Measurements from ENCODE around the gene TMOD3. TPM values are rescaled to one million over a fixed set of nuclear protein-coding genes. Genes with fewer than 3 reads are reported as not detected.

Gene TMOD3
- total and polyA plus RNA-seq, 2 donors (not counting 1 experiment from before 2014, with no cell fraction given): 33.7 to 35.3 TPM

DNA sequence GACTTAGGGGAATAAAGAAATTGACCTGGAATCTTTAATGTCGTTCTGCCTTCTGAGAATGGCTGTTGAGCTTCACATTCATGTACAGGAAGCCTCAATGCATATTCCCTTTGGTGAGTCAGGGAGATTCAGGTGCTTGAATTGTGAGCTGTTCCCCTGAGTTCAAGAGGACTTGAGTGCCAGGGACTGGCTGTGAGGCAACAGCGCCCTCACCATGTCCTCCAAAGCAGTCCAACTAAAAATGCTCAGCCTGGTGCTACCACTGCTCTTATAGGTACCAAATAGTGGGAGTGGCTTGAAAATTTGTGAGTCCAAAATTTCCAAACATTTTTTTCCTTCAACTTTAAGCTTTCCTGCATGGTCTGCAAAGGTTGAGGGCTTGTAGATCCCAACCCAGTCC is 88.0 kb downstream of the TMOD3 start:
- H3K9ac ChIP-seq (ENCODE audit: insufficient read depth, low read length): no peak overlapping the region
- H3K27me3 ChIP-seq (ENCODE audit: control insufficient read depth, insufficient read depth, low read length): no peaks in the 10 kb centered on the region
- peaks cover 4% of the 10 kb centered on the region for H3K36me3 ChIP-seq (ENCODE audit: control insufficient read depth, insufficient read depth, low read length)
- H3K4me2 ChIP-seq (ENCODE audit: extremely low read depth, insufficient read depth, low read length): no peak overlapping the region
- H3K9me3 ChIP-seq (ENCODE audit: control insufficient read depth, insufficient read depth, low read depth, low read length): no peaks in the 10 kb centered on the region
- no peaks in the 10 kb centered on the region for H3K4me1 ChIP-seq (ENCODE audit: control insufficient read depth, extremely low read depth, insufficient read depth, low read length)
- no peak overlapping the region for H3K27ac ChIP-seq (ENCODE audit: insufficient read depth, low read length)
- H2AFZ ChIP-seq (ENCODE audit: low read length): no peak overlapping the region
- no peak overlapping the region for H3K4me3 ChIP-seq (replicated peaks in 1 of 4; ENCODE audit: control extremely low read depth in 1 of 4, insufficient read depth in 1 of 4, low read depth in 3 of 4, low read length in 4 of 4)
- TF ChIP-seq, protein P1, sequence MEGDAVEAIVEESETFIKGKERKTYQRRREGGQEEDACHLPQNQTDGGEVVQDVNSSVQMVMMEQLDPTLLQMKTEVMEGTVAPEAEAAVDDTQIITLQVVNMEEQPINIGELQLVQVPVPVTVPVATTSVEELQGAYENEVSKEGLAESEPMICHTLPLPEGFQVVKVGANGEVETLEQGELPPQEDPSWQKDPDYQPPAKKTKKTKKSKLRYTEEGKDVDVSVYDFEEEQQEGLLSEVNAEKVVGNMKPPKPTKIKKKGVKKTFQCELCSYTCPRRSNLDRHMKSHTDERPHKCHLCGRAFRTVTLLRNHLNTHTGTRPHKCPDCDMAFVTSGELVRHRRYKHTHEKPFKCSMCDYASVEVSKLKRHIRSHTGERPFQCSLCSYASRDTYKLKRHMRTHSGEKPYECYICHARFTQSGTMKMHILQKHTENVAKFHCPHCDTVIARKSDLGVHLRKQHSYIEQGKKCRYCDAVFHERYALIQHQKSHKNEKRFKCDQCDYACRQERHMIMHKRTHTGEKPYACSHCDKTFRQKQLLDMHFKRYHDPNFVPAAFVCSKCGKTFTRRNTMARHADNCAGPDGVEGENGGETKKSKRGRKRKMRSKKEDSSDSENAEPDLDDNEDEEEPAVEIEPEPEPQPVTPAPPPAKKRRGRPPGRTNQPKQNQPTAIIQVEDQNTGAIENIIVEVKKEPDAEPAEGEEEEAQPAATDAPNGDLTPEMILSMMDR (conservative IDR thresholded peaks at IDR 0.05 in 1 of 2, IDR thresholded peaks at IDR 0.05 in 1 of 2; ENCODE audit: low read depth in 1 of 2, low read length in 2 of 2): peak; percentile 18 to 44
- no peak for TF ChIP-seq EZH2 (IDR thresholded peaks at IDR 0.05; ENCODE audit: low read length, missing control alignments)
- no peaks in the 10 kb centered on the region for H4K20me1 ChIP-seq (ENCODE audit: control insufficient read depth, extremely low read depth, insufficient read depth, low read length)
- DNase-seq (ENCODE audit: low read depth in 2 of 2): peak; percentile 36 to 42
- H3K79me2 ChIP-seq (ENCODE audit: control insufficient read depth, insufficient read depth, low read length): no peaks in the 10 kb centered on the region

DNA sequence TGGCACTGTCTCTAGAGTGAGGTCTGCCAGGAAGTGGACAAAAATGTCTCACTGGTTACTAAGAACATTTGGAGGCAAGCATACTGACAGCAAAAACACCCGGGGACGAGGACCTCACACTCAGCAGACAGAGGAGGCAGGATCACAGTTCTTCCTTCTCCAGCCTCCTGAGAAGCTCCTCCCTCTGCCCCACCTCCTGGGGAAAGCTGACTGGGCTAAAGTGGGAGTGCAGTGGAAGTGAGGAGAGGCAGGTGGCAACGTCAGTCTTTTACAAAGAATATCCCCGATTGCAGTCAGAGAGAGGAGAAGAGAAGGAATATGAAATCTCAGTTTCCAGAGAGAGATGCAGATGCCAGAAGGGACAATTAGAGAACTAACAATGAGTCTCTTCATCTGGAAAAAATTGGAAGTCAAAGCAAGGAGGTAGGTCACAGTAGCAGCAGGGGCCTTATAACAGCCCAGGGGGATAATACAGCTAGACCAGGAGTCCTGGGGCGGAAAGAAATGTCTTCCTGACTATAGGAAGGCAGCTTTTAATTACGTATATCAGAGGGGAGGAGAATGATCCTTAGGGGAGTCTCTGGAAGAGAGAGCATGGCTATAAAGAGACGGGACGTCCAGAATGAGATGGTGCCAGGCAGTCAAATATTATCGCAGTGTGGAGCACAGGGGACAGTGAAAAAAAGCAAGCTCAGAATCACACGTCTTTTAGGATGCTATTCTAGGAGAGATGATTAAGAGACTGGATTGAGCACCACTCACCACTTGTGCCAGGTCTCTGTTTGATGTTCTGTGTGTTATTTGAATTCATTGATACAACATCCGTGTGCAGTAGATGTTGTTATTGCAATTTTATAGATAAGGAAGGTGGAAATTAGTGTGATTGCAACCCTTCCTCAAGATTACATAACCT is 95.0 kb downstream of the TMOD3 start:
- H2AFZ ChIP-seq (ENCODE audit: low read length): no peak overlapping the region
- H3K9me3 ChIP-seq (ENCODE audit: control insufficient read depth, insufficient read depth, low read depth, low read length): no peaks in the 10 kb centered on the region
- TF ChIP-seq, protein P1 (conservative IDR thresholded peaks at IDR 0.05 in 1 of 2, IDR thresholded peaks at IDR 0.05 in 1 of 2; ENCODE audit: low read depth in 1 of 2, low read length in 2 of 2): no peak
- no peak for TF ChIP-seq EZH2 (IDR thresholded peaks at IDR 0.05; ENCODE audit: low read length, missing control alignments)
- no peaks in the 10 kb centered on the region for H3K27me3 ChIP-seq (ENCODE audit: control insufficient read depth, insufficient read depth, low read length)
- peaks cover 6% of the 10 kb centered on the region for H3K36me3 ChIP-seq (ENCODE audit: control insufficient read depth, insufficient read depth, low read length)
- no peak overlapping the region for H3K4me3 ChIP-seq (replicated peaks in 1 of 4; ENCODE audit: control extremely low read depth in 1 of 4, insufficient read depth in 1 of 4, low read depth in 3 of 4, low read length in 4 of 4)
- H3K9ac ChIP-seq (ENCODE audit: insufficient read depth, low read length): no peak overlapping the region
- H3K4me1 ChIP-seq (ENCODE audit: control insufficient read depth, extremely low read depth, insufficient read depth, low read length): no peaks in the 10 kb centered on the region
- no peak overlapping the region for H3K27ac ChIP-seq (ENCODE audit: insufficient read depth, low read length)
- H3K79me2 ChIP-seq (ENCODE audit: control insufficient read depth, insufficient read depth, low read length): no peaks in the 10 kb centered on the region
- H4K20me1 ChIP-seq (ENCODE audit: control insufficient read depth, extremely low read depth, insufficient read depth, low read length): no peaks in the 10 kb centered on the region
- DNase-seq (ENCODE audit: low read depth in 2 of 2): no peak
- H3K4me2 ChIP-seq (ENCODE audit: extremely low read depth, insufficient read depth, low read length): no peak overlapping the region

DNA sequence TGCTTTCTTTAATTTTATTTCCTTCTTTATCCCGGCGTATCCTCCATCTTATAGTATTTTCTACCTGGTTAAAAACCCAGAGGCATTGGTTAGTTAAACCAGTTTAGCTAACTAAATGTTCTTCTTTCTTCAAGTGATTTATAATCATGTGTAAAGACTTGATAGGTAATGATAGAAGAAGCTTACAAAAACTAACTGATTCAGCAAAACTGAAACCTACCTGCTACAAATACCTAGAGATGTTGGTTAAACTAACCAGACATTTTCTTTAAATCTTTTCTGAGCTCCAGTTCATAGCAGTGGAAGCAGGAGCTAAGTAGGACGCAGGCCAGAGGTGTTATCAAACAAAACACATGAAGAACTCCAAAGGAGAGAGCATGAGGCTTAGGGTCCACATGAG is 97.4 kb downstream of the TMOD3 start:
- H3K9ac ChIP-seq (ENCODE audit: insufficient read depth, low read length): no peak overlapping the region
- no peaks in the 10 kb centered on the region for H3K9me3 ChIP-seq (ENCODE audit: control insufficient read depth, insufficient read depth, low read depth, low read length)
- no peaks in the 10 kb centered on the region for H3K4me1 ChIP-seq (ENCODE audit: control insufficient read depth, extremely low read depth, insufficient read depth, low read length)
- no peaks in the 10 kb centered on the region for H3K79me2 ChIP-seq (ENCODE audit: control insufficient read depth, insufficient read depth, low read length)
- no peak overlapping the region for H3K4me2 ChIP-seq (ENCODE audit: extremely low read depth, insufficient read depth, low read length)
- no peaks in the 10 kb centered on the region for H3K27me3 ChIP-seq (ENCODE audit: control insufficient read depth, insufficient read depth, low read length)
- no peak for TF ChIP-seq EZH2 (IDR thresholded peaks at IDR 0.05; ENCODE audit: low read length, missing control alignments)
- TF ChIP-seq, protein P1 (conservative IDR thresholded peaks at IDR 0.05 in 1 of 2, IDR thresholded peaks at IDR 0.05 in 1 of 2; ENCODE audit: low read depth in 1 of 2, low read length in 2 of 2): no peak
- H3K27ac ChIP-seq (ENCODE audit: insufficient read depth, low read length): no peak overlapping the region
- no peak for DNase-seq (ENCODE audit: low read depth in 2 of 2)
- H3K36me3 ChIP-seq (ENCODE audit: control insufficient read depth, insufficient read depth, low read length): peaks cover 4% of the 10 kb centered on the region
- no peak overlapping the region for H2AFZ ChIP-seq (ENCODE audit: low read length)
- H4K20me1 ChIP-seq (ENCODE audit: control insufficient read depth, extremely low read depth, insufficient read depth, low read length): no peaks in the 10 kb centered on the region
- H3K4me3 ChIP-seq (replicated peaks in 1 of 4; ENCODE audit: control extremely low read depth in 1 of 4, insufficient read depth in 1 of 4, low read depth in 3 of 4, low read length in 4 of 4): no peak overlapping the region
